ENCODE measurements around the gene ARID5A. TPM values are rescaled to one million over a fixed set of nuclear protein-coding genes. Genes with fewer than 3 reads are reported as not detected.

ARID5A gene
- total and polyA plus RNA-seq, 2 experiments from 2014 or later: 15.2 to 19.5 TPM

GRCh38 chr2:96547731-96548171 lies 11.2 kb downstream of the ARID5A start:
- H3K4me2 ChIP-seq (ENCODE audit: unreplicated experiment): no peak overlapping the region
- no peaks in the 10 kb centered on the region for H3K4me1 ChIP-seq (ENCODE audit: insufficient read depth)
- H3K9me3 ChIP-seq (ENCODE audit: low read depth): no peaks in the 10 kb centered on the region
- no peak overlapping the region for H2AFZ ChIP-seq
- peaks cover 39% of the 10 kb centered on the region for H3K79me2 ChIP-seq (ENCODE audit: insufficient read depth)
- peaks cover 3% of the 10 kb centered on the region; the same call in 1 of the 2 replicates for H3K36me3 ChIP-seq (ENCODE audit: low read depth)
- no peaks in the 10 kb centered on the region for H3F3A ChIP-seq (ENCODE audit: insufficient read depth)
- 90% methylated on average over 6 of the region's 6 CpGs for WGBS, 2 experiments (ENCODE audit: low coverage in 1 of 2, low lambda C conversion rate in 2 of 2, missing lambda C conversion rate in 2 of 2)
- H3K9me2 ChIP-seq (ENCODE audit: insufficient read depth): no peaks in the 10 kb centered on the region
- no peaks in the 10 kb centered on the region for H3K27me3 ChIP-seq (replicated peaks; ENCODE audit: insufficient read depth)
- no peak overlapping the region for H3K9ac ChIP-seq
- DNase-seq: no peak
- H4K20me1 ChIP-seq (ENCODE audit: insufficient read depth): no peaks in the 10 kb centered on the region
- no peak overlapping the region for H3K27ac ChIP-seq
- in situ Hi-C loops (cut with MboI): no loop called here
- no peak overlapping the region for H3K4me3 ChIP-seq
- TF ChIP-seq EZH2 (IDR thresholded peaks at IDR 0.05; ENCODE audit: insufficient read depth, poor library complexity, severe bottlenecking) (no peak), EZH2phosphoT487 (IDR thresholded peaks at IDR 0.05; ENCODE audit: insufficient read depth, low read depth) (no peak)

GRCh38 chr2:96548558-96549465 lies 12.3 kb downstream of the ARID5A start:
- no peak for DNase-seq
- no peaks in the 10 kb centered on the region for H4K20me1 ChIP-seq (ENCODE audit: insufficient read depth)
- no peak for TF ChIP-seq EZH2 (IDR thresholded peaks at IDR 0.05; ENCODE audit: insufficient read depth, poor library complexity, severe bottlenecking)
- no peak for TF ChIP-seq EZH2phosphoT487 (IDR thresholded peaks at IDR 0.05; ENCODE audit: insufficient read depth, low read depth)
- peaks cover 3% of the 10 kb centered on the region; the same call in 1 of the 2 replicates for H3K36me3 ChIP-seq (ENCODE audit: low read depth)
- no peak overlapping the region for H3K27ac ChIP-seq
- H3K79me2 ChIP-seq (ENCODE audit: insufficient read depth): peaks cover 28% of the 10 kb centered on the region
- WGBS, 2 experiments (ENCODE audit: low coverage in 1 of 2, low lambda C conversion rate in 2 of 2, missing lambda C conversion rate in 2 of 2): 91 to 92% methylated on average over 24 of the region's 24 CpGs
- no peaks in the 10 kb centered on the region for H3F3A ChIP-seq (ENCODE audit: insufficient read depth)
- H3K9me3 ChIP-seq (ENCODE audit: low read depth): no peaks in the 10 kb centered on the region
- no peak overlapping the region for H3K4me3 ChIP-seq
- H2AFZ ChIP-seq: no peak overlapping the region
- H3K27me3 ChIP-seq (replicated peaks; ENCODE audit: insufficient read depth): no peaks in the 10 kb centered on the region
- H3K9ac ChIP-seq: no peak overlapping the region
- no peak overlapping the region for H3K4me2 ChIP-seq (ENCODE audit: unreplicated experiment)
- no peaks in the 10 kb centered on the region for H3K9me2 ChIP-seq (ENCODE audit: insufficient read depth)
- no peaks in the 10 kb centered on the region for H3K4me1 ChIP-seq (ENCODE audit: insufficient read depth)
- in situ Hi-C loops (cut with MboI): no loop called here

DNA sequence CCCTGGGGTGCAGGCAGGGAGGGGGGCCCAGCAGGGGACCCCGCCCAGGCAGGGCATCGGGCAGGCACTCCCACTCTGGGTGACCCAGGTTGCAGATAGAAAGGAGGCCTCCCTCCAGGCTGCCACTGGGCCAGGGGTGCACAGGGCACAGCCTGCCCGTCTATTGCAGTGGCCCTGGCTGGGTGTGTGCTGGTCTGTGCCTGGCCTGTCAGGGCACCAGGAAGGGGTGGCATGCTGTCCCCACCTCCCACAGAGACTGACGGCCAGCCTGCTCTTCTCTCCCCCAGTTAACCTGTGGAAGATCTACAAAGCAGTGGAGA lies 12.9 kb downstream of the ARID5A start:
- H3K9ac ChIP-seq: no peak overlapping the region
- in situ Hi-C loops (cut with MboI): no loop called here
- no peak overlapping the region for H3K27ac ChIP-seq
- no peak overlapping the region for H3K4me3 ChIP-seq
- no peaks in the 10 kb centered on the region for H3K9me2 ChIP-seq (ENCODE audit: insufficient read depth)
- 78% methylated on average over 2 to 4 of the region's 4 CpGs for WGBS, 2 experiments (ENCODE audit: low coverage in 1 of 2, low lambda C conversion rate in 2 of 2, missing lambda C conversion rate in 2 of 2)
- no peak for DNase-seq
- no peak for TF ChIP-seq EZH2phosphoT487 (IDR thresholded peaks at IDR 0.05; ENCODE audit: insufficient read depth, low read depth)
- TF ChIP-seq EZH2 (IDR thresholded peaks at IDR 0.05; ENCODE audit: insufficient read depth, poor library complexity, severe bottlenecking): no peak
- no peaks in the 10 kb centered on the region for H3K9me3 ChIP-seq (ENCODE audit: low read depth)
- peaks cover under 1% of the 10 kb centered on the region for H3K4me1 ChIP-seq (ENCODE audit: insufficient read depth)
- no peaks in the 10 kb centered on the region for H3K27me3 ChIP-seq (replicated peaks; ENCODE audit: insufficient read depth)
- peaks cover 3% of the 10 kb centered on the region; the same call in 1 of the 2 replicates for H3K36me3 ChIP-seq (ENCODE audit: low read depth)
- H4K20me1 ChIP-seq (ENCODE audit: insufficient read depth): no peaks in the 10 kb centered on the region
- H3K79me2 ChIP-seq (ENCODE audit: insufficient read depth): peaks cover 24% of the 10 kb centered on the region
- H3F3A ChIP-seq (ENCODE audit: insufficient read depth): no peaks in the 10 kb centered on the region
- H3K4me2 ChIP-seq (ENCODE audit: unreplicated experiment): no peak overlapping the region
- H2AFZ ChIP-seq: no peak overlapping the region

- H3F3A ChIP-seq (ENCODE audit: insufficient read depth): no peaks in the 10 kb centered on the region
These were observed 13.6 kb downstream of the ARID5A start for GRCh38 chr2:96549967-96550786.

More at GRCh38 chr2:96549967-96550786, 13.6 kb downstream of the ARID5A start:
- Histone ChIP-seq H3K9me2 (ENCODE audit: insufficient read depth) (no peaks in the 10 kb centered on the region), H3K9me3 (ENCODE audit: low read depth) (no peaks in the 10 kb centered on the region), H2AFZ (no peak overlapping the region), H3K9ac (no peak overlapping the region), H3K4me1 (ENCODE audit: insufficient read depth) (peaks cover 3% of the 10 kb centered on the region), H3K36me3 (ENCODE audit: low read depth) (peaks cover 3% of the 10 kb centered on the region; the same call in 1 of the 2 replicates), H3K27me3 (replicated peaks; ENCODE audit: insufficient read depth) (no peaks in the 10 kb centered on the region), H3K27ac (no peak overlapping the region), H4K20me1 (ENCODE audit: insufficient read depth) (no peaks in the 10 kb centered on the region), H3K4me3 (no peak overlapping the region), H3K4me2 (ENCODE audit: unreplicated experiment) (no peak overlapping the region), H3K79me2 (ENCODE audit: insufficient read depth) (peaks cover 16% of the 10 kb centered on the region)
- peak; percentile 20 for DNase-seq
- in situ Hi-C loops (cut with MboI): no loop called here
- TF ChIP-seq EZH2phosphoT487 (IDR thresholded peaks at IDR 0.05; ENCODE audit: insufficient read depth, low read depth): no peak
- TF ChIP-seq EZH2 (IDR thresholded peaks at IDR 0.05; ENCODE audit: insufficient read depth, poor library complexity, severe bottlenecking): no peak
- WGBS, 2 experiments (ENCODE audit: low coverage in 1 of 2, low lambda C conversion rate in 2 of 2, missing lambda C conversion rate in 2 of 2): 88 to 90% methylated on average over 45 to 61 of the region's 61 CpGs

Data from GM23248 (cell line).